ENCODE measurements around the gene CREBZF.
"Not testable (repeated sequence)": the region's sequence is repeated elsewhere in the genome, so short reads cannot be mapped to it uniquely, and the experiment has no call there.

The CREBZF gene

GRCh38 chr11:85668157-85668556, 3.2 kb upstream of the CREBZF start:
- DNase-seq, result no peak

- no peak for DNase-seq
Measured at GRCh38 chr11:85666687-85667086, 1.8 kb upstream of the CREBZF start.

GRCh38 chr11:85665733-85666132, 804 bp upstream of the CREBZF start:
- no peak for DNase-seq

- DNase-seq, result peak; percentile 78
Measured at GRCh38 chr11:85663753-85664614, 945 bp downstream of the CREBZF start.

GRCh38 chr11:85663080-85663752, 1.7 kb downstream of the CREBZF start:
- DNase-seq, result no peak

- DNase-seq, result no peak
Measured at GRCh38 chr11:85661972-85662664, 2.8 kb downstream of the CREBZF start.

GRCh38 chr11:85658180-85658579, 6.7 kb downstream of the CREBZF start:
- no peak for DNase-seq

GRCh38 chr11:85656777-85657176, 8.2 kb downstream of the CREBZF start:
- no peak for DNase-seq

GRCh38 chr11:85654343-85654742, 10.6 kb downstream of the CREBZF start:
- DNase-seq, result not testable (repeated sequence)

GRCh38 chr11:85652786-85653447, 12.0 kb downstream of the CREBZF start:
- no peak for DNase-seq

- no peak for DNase-seq
Measured at GRCh38 chr11:85651118-85651517, 13.8 kb downstream of the CREBZF start.

- DNase-seq, result peak; percentile 81
Measured at GRCh38 chr11:85647604-85648299, 17.2 kb downstream of the CREBZF start, which contains the start of gene TMEM126A. Gene TMEM126A, plus strand, starts transcription at chr11:85647967. Its CDS starts 2,289 bp downstream, at chr11:85650256.

GRCh38 chr11:85647078-85647477, 17.9 kb downstream of the CREBZF start:
- no peak for DNase-seq

GRCh38 chr11:85643191-85643614, 21.7 kb downstream of the CREBZF start:
- no peak for DNase-seq

- DNase-seq, result no peak
Measured at GRCh38 chr11:85634747-85635146, 30.2 kb downstream of the CREBZF start.

- DNase-seq, result no peak
Measured at GRCh38 chr11:85628771-85629341, 36.1 kb downstream of the CREBZF start.

- peak; percentile 95 for DNase-seq
Measured at GRCh38 chr11:85627998-85628770, 36.7 kb downstream of the CREBZF start, which contains the start of gene TMEM126B. Gene TMEM126B, plus strand, starts transcription at chr11:85628593. Its CDS starts 15 bp downstream, at chr11:85628608.

- no peak for DNase-seq
Measured at GRCh38 chr11:85627332-85627997, 37.5 kb downstream of the CREBZF start, which contains the start of gene DLG2. Gene DLG2, minus strand, starts transcription at chr11:85627344.

GRCh38 chr11:85626496-85626895, 38.4 kb downstream of the CREBZF start:
- DNase-seq, result no peak

- DNase-seq, result no peak
Measured at GRCh38 chr11:85620256-85620655, 44.7 kb downstream of the CREBZF start.
